T follicular helper cell (primary cell): ENCODE results near the gene KCNIP1.

ENCODE experiments used
- DNase-seq: peaks from one replicate; pipeline ENCODE4 v3.0.0-alpha.2; 2020; ENCODE audit warnings: low read depth

KCNIP1 gene

GRCh38 chr5:170629566-170630175 is 125.9 kb downstream of the KCNIP1 start:
- DNase-seq = no peak

- DNase-seq = no peak
Observed at GRCh38 chr5:170630226-170630625, 126.4 kb downstream of the KCNIP1 start.

GRCh38 chr5:170630711-170631141 is 126.9 kb downstream of the KCNIP1 start:
- no peak for DNase-seq

- no peak for DNase-seq
Observed at GRCh38 chr5:170631466-170632195, 127.8 kb downstream of the KCNIP1 start.

GRCh38 chr5:170632266-170632984 is 128.6 kb downstream of the KCNIP1 start:
- no peak for DNase-seq

- DNase-seq = peak; percentile 25
Observed at GRCh38 chr5:170632985-170633234, 129.1 kb downstream of the KCNIP1 start.

GRCh38 chr5:170633235-170634081 is 129.6 kb downstream of the KCNIP1 start:
- DNase-seq = no peak

- DNase-seq = no peak
Observed at GRCh38 chr5:170634256-170634990, 130.6 kb downstream of the KCNIP1 start.

GRCh38 chr5:170635706-170636105 is 131.9 kb downstream of the KCNIP1 start:
- no peak for DNase-seq

GRCh38 chr5:170636206-170636605 is 132.4 kb downstream of the KCNIP1 start:
- no peak for DNase-seq

GRCh38 chr5:170636801-170637477 is 133.1 kb downstream of the KCNIP1 start:
- DNase-seq = no peak

- no peak for DNase-seq
Observed at GRCh38 chr5:170638051-170638450, 134.2 kb downstream of the KCNIP1 start.

- peak; percentile 36 for DNase-seq
Observed at GRCh38 chr5:170638454-170639220, 134.8 kb downstream of the KCNIP1 start.

GRCh38 chr5:170639221-170639925 is 135.6 kb downstream of the KCNIP1 start:
- no peak for DNase-seq

- DNase-seq = no peak
Observed at GRCh38 chr5:170640731-170641588, 137.1 kb downstream of the KCNIP1 start.

GRCh38 chr5:170641589-170642031 is 137.8 kb downstream of the KCNIP1 start:
- DNase-seq = no peak

- DNase-seq = no peak
Observed at GRCh38 chr5:170642066-170642735, 138.4 kb downstream of the KCNIP1 start.
